ENCODE data around the gene TMEM245.

TMEM245 gene

GRCh38 chr9:109036744-109037680 is 82.7 kb downstream of the TMEM245 start:
- H2BK5ac ChIP-seq (ENCODE audit: low read depth, low read length, poor library complexity, severe bottlenecking), result no peak overlapping the region

GRCh38 chr9:109035684-109036423 is 83.9 kb downstream of the TMEM245 start:
- H3K27ac ChIP-seq (ENCODE audit: low read length, poor library complexity, severe bottlenecking), result peak overlapping the region; percentile 80
- H3K18ac ChIP-seq (ENCODE audit: low read depth in 1 of 2, low read length in 2 of 2), result peak overlapping the region in 1 of 2 experiments; percentile 34

More at GRCh38 chr9:109036744-109037680, 82.7 kb downstream of the TMEM245 start:
- Histone ChIP-seq H3K27me3 (ENCODE audit: control insufficient read depth in 1 of 2, insufficient read depth in 1 of 2, low read length in 2 of 2) (no peaks in the 10 kb centered on the region), H4K91ac (ENCODE audit: low read length) (no peak overlapping the region), H3K9ac (ENCODE audit: low read length) (peak overlapping the region; percentile 39), H4K8ac (ENCODE audit: low read length) (no peak overlapping the region), H3K79me1 (replicated peaks; ENCODE audit: low read length, poor library complexity, severe bottlenecking) (peaks cover 16% of the 10 kb centered on the region), H3K4me2 (ENCODE audit: low read length, poor library complexity, severe bottlenecking) (no peak overlapping the region), H3K36me3 (ENCODE audit: control insufficient read depth in 1 of 2, insufficient read depth in 2 of 2, low read depth in 1 of 2, low read length in 2 of 2) (peaks cover 3 to 41% of the 10 kb centered on the region in 2 experiments), H3K23ac (ENCODE audit: low read length in 2 of 2) (no peak overlapping the region), H2BK15ac (ENCODE audit: low read depth, poor library complexity, severe bottlenecking) (no peak overlapping the region), H3K4ac (ENCODE audit: low read depth in 1 of 2, low read length in 2 of 2) (peak overlapping the region in 1 of 2 experiments; percentile 58), H3K14ac (ENCODE audit: low read length in 2 of 2) (no peak overlapping the region), H2AFZ (ENCODE audit: low read depth, low read length) (no peak overlapping the region), H3K9me3 (ENCODE audit: control insufficient read depth, low read length) (no peaks in the 10 kb centered on the region), H3K27ac (ENCODE audit: low read length, poor library complexity, severe bottlenecking) (peak overlapping the region; percentile 53), H3K18ac (ENCODE audit: low read depth in 1 of 2, low read length in 2 of 2) (peak overlapping the region in 1 of 2 experiments; percentile 24), H2BK12ac (ENCODE audit: low read length in 2 of 2) (no peak overlapping the region), H3K4me1 (ENCODE audit: control insufficient read depth, insufficient read depth, low read depth, low read length) (peaks cover 6% of the 10 kb centered on the region), H3K4me3 (ENCODE audit: insufficient read depth in 1 of 2, low read depth in 1 of 2, low read length in 2 of 2) (no peak overlapping the region), H2AK5ac (ENCODE audit: low read length, severe bottlenecking) (peak overlapping the region; percentile 54), H2BK120ac (ENCODE audit: low read depth, low read length) (no peak overlapping the region)
- DNase-seq, result peak; percentile 22
- WGBS, result 87% methylated on average over 4 of the region's 6 CpGs

GRCh38 chr9:109033941-109034700 is 85.6 kb downstream of the TMEM245 start:
- peak overlapping the region; percentile 80 for H3K27ac ChIP-seq (ENCODE audit: low read length, poor library complexity, severe bottlenecking)
- H3K18ac ChIP-seq (ENCODE audit: low read depth in 1 of 2, low read length in 2 of 2), result no peak overlapping the region
- no peak overlapping the region for H3K23ac ChIP-seq (ENCODE audit: low read length in 2 of 2)
- no peak overlapping the region for H2AK5ac ChIP-seq (ENCODE audit: low read length, severe bottlenecking)
- H3K9ac ChIP-seq (ENCODE audit: low read length), result no peak overlapping the region
- H4K8ac ChIP-seq (ENCODE audit: low read length), result no peak overlapping the region
- peaks cover 6% of the 10 kb centered on the region for H3K4me1 ChIP-seq (ENCODE audit: control insufficient read depth, insufficient read depth, low read depth, low read length)
- no peak overlapping the region for H3K4ac ChIP-seq (ENCODE audit: low read depth in 1 of 2, low read length in 2 of 2)
- peaks cover 11% of the 10 kb centered on the region for H3K79me1 ChIP-seq (replicated peaks; ENCODE audit: low read length, poor library complexity, severe bottlenecking)
- H3K14ac ChIP-seq (ENCODE audit: low read length in 2 of 2), result no peak overlapping the region
- H2BK12ac ChIP-seq (ENCODE audit: low read length in 2 of 2), result no peak overlapping the region
- DNase-seq, result peak; percentile 17
- H3K4me2 ChIP-seq (ENCODE audit: low read length, poor library complexity, severe bottlenecking), result no peak overlapping the region
- no peak overlapping the region for H2AFZ ChIP-seq (ENCODE audit: low read depth, low read length)
- H2BK5ac ChIP-seq (ENCODE audit: low read depth, low read length, poor library complexity, severe bottlenecking), result no peak overlapping the region
- no peaks in the 10 kb centered on the region for H3K9me3 ChIP-seq (ENCODE audit: control insufficient read depth, low read length)
- 93% methylated on average over 5 of the region's 6 CpGs for WGBS
- no peak overlapping the region for H2BK15ac ChIP-seq (ENCODE audit: low read depth, poor library complexity, severe bottlenecking)
- H3K4me3 ChIP-seq (ENCODE audit: insufficient read depth in 1 of 2, low read depth in 1 of 2, low read length in 2 of 2), result no peak overlapping the region
- no peak overlapping the region for H2BK120ac ChIP-seq (ENCODE audit: low read depth, low read length)
- peaks cover 3 to 35% of the 10 kb centered on the region in 2 experiments for H3K36me3 ChIP-seq (ENCODE audit: control insufficient read depth in 1 of 2, insufficient read depth in 2 of 2, low read depth in 1 of 2, low read length in 2 of 2)
- H3K27me3 ChIP-seq (ENCODE audit: control insufficient read depth in 1 of 2, insufficient read depth in 1 of 2, low read length in 2 of 2), result no peaks in the 10 kb centered on the region
- H4K91ac ChIP-seq (ENCODE audit: low read length), result no peak overlapping the region

More at GRCh38 chr9:109035684-109036423, 83.9 kb downstream of the TMEM245 start:
- no peak overlapping the region for H4K8ac ChIP-seq (ENCODE audit: low read length)
- no peak overlapping the region for H3K4me3 ChIP-seq (ENCODE audit: insufficient read depth in 1 of 2, low read depth in 1 of 2, low read length in 2 of 2)
- peak; percentile 81 for DNase-seq
- no peak overlapping the region for H3K4me2 ChIP-seq (ENCODE audit: low read length, poor library complexity, severe bottlenecking)
- peaks cover 11% of the 10 kb centered on the region for H3K79me1 ChIP-seq (replicated peaks; ENCODE audit: low read length, poor library complexity, severe bottlenecking)
- peak overlapping the region; percentile 84 for H2BK5ac ChIP-seq (ENCODE audit: low read depth, low read length, poor library complexity, severe bottlenecking)
- no peaks in the 10 kb centered on the region for H3K9me3 ChIP-seq (ENCODE audit: control insufficient read depth, low read length)
- 47% methylated on average over 1 of the region's 2 CpGs for WGBS
- H3K27me3 ChIP-seq (ENCODE audit: control insufficient read depth in 1 of 2, insufficient read depth in 1 of 2, low read length in 2 of 2), result no peaks in the 10 kb centered on the region
- no peak overlapping the region for H3K23ac ChIP-seq (ENCODE audit: low read length in 2 of 2)
- peak overlapping the region; percentile 40 for H3K9ac ChIP-seq (ENCODE audit: low read length)
- H2BK15ac ChIP-seq (ENCODE audit: low read depth, poor library complexity, severe bottlenecking), result no peak overlapping the region
- H3K14ac ChIP-seq (ENCODE audit: low read length in 2 of 2), result no peak overlapping the region
- H3K4ac ChIP-seq (ENCODE audit: low read depth in 1 of 2, low read length in 2 of 2), result no peak overlapping the region
- peaks cover 3 to 39% of the 10 kb centered on the region in 2 experiments for H3K36me3 ChIP-seq (ENCODE audit: control insufficient read depth in 1 of 2, insufficient read depth in 2 of 2, low read depth in 1 of 2, low read length in 2 of 2)
- H4K91ac ChIP-seq (ENCODE audit: low read length), result no peak overlapping the region
- H3K4me1 ChIP-seq (ENCODE audit: control insufficient read depth, insufficient read depth, low read depth, low read length), result peaks cover 6% of the 10 kb centered on the region
- H2AK5ac ChIP-seq (ENCODE audit: low read length, severe bottlenecking), result no peak overlapping the region
- H2BK120ac ChIP-seq (ENCODE audit: low read depth, low read length), result no peak overlapping the region
- no peak overlapping the region for H2AFZ ChIP-seq (ENCODE audit: low read depth, low read length)
- H2BK12ac ChIP-seq (ENCODE audit: low read length in 2 of 2), result no peak overlapping the region

Data from mesenchymal stem cell (in vitro differentiated cells and primary cell).